T-cell (primary cell): ENCODE results near the gene CACNA2D4. TPM values are rescaled to one million over a fixed set of nuclear protein-coding genes. Genes with fewer than 3 reads are reported as not detected.
A peak's percentile ranks its signal among the peaks of the same experiment; 100 is the strongest.

Source experiments
- ATAC-seq, 4 experiments: fragments of 200-7000 bp in 3 of 4; fragments of 150-1000 bp in 1 of 4; cut with Tn5 transposase; replicated peaks in 1 of 4; 1 replicate in 3 of 4; 2 replicates in 1 of 4; pipeline ENCODE4 v1.10.0; 2021; ENCODE audit warnings: moderate library complexity in 3 of 4, mild to moderate bottlenecking in 2 of 4, moderate number of reproducible peaks in 1 of 4
- CTCF ChIA-PET, 2 donors: fragments of 300-600 bp; sonication (Branson Sonifier 250); formaldehyde crosslinking; loops; one replicate each; lab custom pipeline; 2022; ENCODE audit warnings: antibody characterized with exemption in 2 of 2; lab: Charles Lee
- POLR2A ChIA-PET, 2 donors: fragments of 300-600 bp; sonication (Branson Sonifier 250); formaldehyde crosslinking; loops; one replicate each; lab custom pipeline; 2022; ENCODE audit warnings: antibody characterized with exemption in 2 of 2; lab: Charles Lee
- DNase-seq, 35 experiments: peaks; one replicate each; pipeline versions ENCODE4 v3.0.0 to v3.0.0-alpha.2; 2013 to 2023
- H3K27ac ChIP-seq: one replicate; pipeline ENCODE4 v1.5.1; 2013; ENCODE audit warnings: low read length
- H3K27me3 ChIP-seq, 2 experiments: replicated peaks in 1 of 2; 1 replicate in 1 of 2; 2 replicates in 1 of 2; pipeline versions ENCODE4 v1.6.1 to v1.7.0; 2013; ENCODE audit warnings: low read length in 1 of 2, mixed read lengths in 1 of 2; ENCODE audit not compliant: control insufficient read depth in 2 of 2, insufficient read depth in 2 of 2; ENCODE audit errors: extremely low read depth in 1 of 2
- H3K36me3 ChIP-seq, 2 donors: 1 replicate in 1 of 2; 2 replicates in 1 of 2; pipeline versions ENCODE4 v1.6.1 to v1.7.0; 2013; ENCODE audit warnings: low read length in 1 of 2; ENCODE audit not compliant: control insufficient read depth in 2 of 2, insufficient read depth in 1 of 2; ENCODE audit errors: extremely low read depth in 1 of 2
- H3K4me1 ChIP-seq, 2 experiments: 1 replicate in 1 of 2; 2 replicates in 1 of 2; pipeline versions ENCODE4 v1.6.1 to v1.7.0; 2013; ENCODE audit warnings: low read length in 2 of 2, mixed read lengths in 1 of 2; ENCODE audit not compliant: insufficient read depth in 2 of 2, control insufficient read depth in 1 of 2; ENCODE audit errors: extremely low read depth in 1 of 2
- H3K4me3 ChIP-seq, 2 donors: 1 replicate in 1 of 2; 2 replicates in 1 of 2; pipeline versions ENCODE4 v1.5.1 to v1.7.0; 2013; ENCODE audit warnings: mild to moderate bottlenecking in 2 of 2, low read length in 1 of 2, moderate library complexity in 1 of 2; ENCODE audit not compliant: control insufficient read depth in 1 of 2; ENCODE audit errors: extremely low read depth in 1 of 2
- H3K9me3 ChIP-seq: 2 replicates; pipeline ENCODE4 v1.7.0; 2013
- H3K27ac Mint-ChIP-seq, 2 donors: one replicate each; pipeline ENCODE4 v1.8.0; 2020 to 2021; ENCODE audit warnings: mild to moderate bottlenecking in 2 of 2, mixed read lengths in 2 of 2
- H3K27me3 Mint-ChIP-seq, 2 donors: one replicate each; pipeline ENCODE4 v1.8.0; 2021 to 2022; ENCODE audit warnings: mixed read lengths in 2 of 2
- H3K36me3 Mint-ChIP-seq: one replicate; pipeline ENCODE4 v1.8.0; 2021; ENCODE audit warnings: mixed read lengths
- H3K4me1 Mint-ChIP-seq, 3 donors: one replicate each; pipeline ENCODE4 v1.8.0; 2020 to 2022; ENCODE audit warnings: mixed read lengths in 3 of 3, mild to moderate bottlenecking in 1 of 3
- H3K4me3 Mint-ChIP-seq, 3 donors: one replicate each; pipeline ENCODE4 v1.8.0; 2020 to 2022; ENCODE audit warnings: mild to moderate bottlenecking in 3 of 3, mixed read lengths in 3 of 3, moderate library complexity in 3 of 3
- H3K9me3 Mint-ChIP-seq, 3 donors: one replicate each; pipeline ENCODE4 v1.8.0; 2020 to 2022; ENCODE audit warnings: mixed read lengths in 3 of 3
- WGBS: methylation state at CpG from one replicate; pipeline ENCODE4 v1.1.5; 2013; ENCODE audit warnings: missing lambda C conversion rate; ENCODE audit not compliant: insufficient coverage; 5-methylcytosine and 5-hydroxymethylcytosine counted together
- total RNA-seq, 35 experiments: library from RNA in 6 of 35; stranded (reverse) in 6 of 35; fragments of 120-200 nt in 1 of 35; gene quantifications; one replicate each; pipeline versions ENCODE4 v1.2.1 to v1.2.4 and lab custom pipeline; 2013 to 2026

Gene CACNA2D4
- total RNA-seq, 5 donors from 2014 or later (not counting 1 experiment from before 2014, with no cell fraction given): 10.2 to 14.8 (median 12.1) TPM

- no peak for ATAC-seq
- ChIA-PET POLR2A (interaction anchor here in 1 of 2 donors (1.0 to 1.1 kb wide), 2 partner anchors 137 to 141 kb away, joined by 3 to 4 read pairs; no protein-coding TSS in a partner anchor), CTCF (interaction anchor here (0.5 to 5.6 kb wide), 21 partner anchors 8 to 673 kb away, joined by 3 to 167 read pairs (median 6); partner anchors contain the start of gene ADIPOR2 (in 1 of the 2))
- Mint-ChIP-seq H3K36me3 (peaks cover 7% of the 10 kb centered on the region), H3K9me3 (no peaks in the 10 kb centered on the region), H3K4me3 (no peak overlapping the region), H3K27me3 (no peaks in the 10 kb centered on the region), H3K27ac (peak overlapping the region in 1 of 2 donors; percentile 82), H3K4me1 (peaks cover 17 to 21% (median 18%) of the 10 kb centered on the region in 3 donors)
- Histone ChIP-seq H3K4me3 (no peak overlapping the region), H3K36me3 (peaks cover 8 to 23% of the 10 kb centered on the region in 2 donors), H3K4me1 (peaks cover 3 to 19% of the 10 kb centered on the region in 2 experiments), H3K9me3 (no peaks in the 10 kb centered on the region), H3K27me3 (no peaks in the 10 kb centered on the region), H3K27ac (no peak overlapping the region)
- WGBS: 47% methylated on average over 3 of the region's 7 CpGs
- no peak for DNase-seq
Observed at GRCh38 chr12:1790444-1790843, 128.0 kb downstream of the CACNA2D4 start.

- DNase-seq (no peak), ATAC-seq (no peak)
- peaks cover 17 to 21% (median 18%) of the 10 kb centered on the region in 3 donors for H3K4me1 Mint-ChIP-seq
- Histone ChIP-seq H3K4me1 (peaks cover 3 to 15% of the 10 kb centered on the region in 2 experiments), H3K27me3 (no peaks in the 10 kb centered on the region), H3K36me3 (peaks cover 8 to 33% of the 10 kb centered on the region in 2 donors), H3K27ac (no peak overlapping the region), H3K9me3 (no peaks in the 10 kb centered on the region), H3K4me3 (no peak overlapping the region)
- POLR2A ChIA-PET: no interaction called here
- WGBS: 96% methylated on average over 5 of the region's 6 CpGs
- no peak overlapping the region for H3K27ac Mint-ChIP-seq
- CTCF ChIA-PET: interaction anchor here in 1 of 2 donors (5.6 kb wide), 1 partner anchor 136 kb away, joined by 167 read pairs; no protein-coding TSS in a partner anchor
- peaks cover 22% of the 10 kb centered on the region for H3K36me3 Mint-ChIP-seq
- H3K4me3 Mint-ChIP-seq: no peak overlapping the region
- H3K27me3 Mint-ChIP-seq: no peaks in the 10 kb centered on the region
- H3K9me3 Mint-ChIP-seq: no peaks in the 10 kb centered on the region
Observed at GRCh38 chr12:1787714-1788113, 130.7 kb downstream of the CACNA2D4 start.

DNA sequence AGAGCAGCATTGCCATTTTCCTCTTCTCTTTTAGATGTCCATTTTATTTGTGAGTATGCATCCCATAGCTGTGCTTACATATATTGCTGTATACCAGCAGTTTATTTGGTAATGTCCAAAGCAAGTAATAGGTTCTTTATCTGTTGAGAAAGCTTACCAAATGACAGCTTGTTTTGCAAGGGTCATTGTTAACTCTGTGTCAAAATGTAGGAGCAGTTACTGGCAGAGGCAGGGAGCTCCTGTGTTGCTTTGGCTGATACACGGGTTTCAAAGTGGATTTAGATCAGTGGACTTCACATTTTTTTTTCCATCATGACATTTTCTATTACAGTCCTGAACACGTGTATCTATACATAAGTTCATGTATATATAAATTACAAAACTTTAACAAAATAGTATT lies 136.2 kb downstream of the CACNA2D4 start:
- H3K36me3 ChIP-seq: peaks cover 6 to 52% of the 10 kb centered on the region in 2 donors
- WGBS: no CpG with 5 or more reads among the region's 2 CpGs
- no peaks in the 10 kb centered on the region for H3K4me1 ChIP-seq
- H3K4me3 ChIP-seq: no peak overlapping the region
- DNase-seq: no peak
- Mint-ChIP-seq H3K27ac (no peak overlapping the region), H3K4me3 (no peak overlapping the region), H3K4me1 (peaks cover 0 to 2% (median 0%) of the 10 kb centered on the region in 3 donors), H3K27me3 (no peaks in the 10 kb centered on the region), H3K36me3 (peaks cover 41% of the 10 kb centered on the region), H3K9me3 (no peaks in the 10 kb centered on the region)
- no peak for ATAC-seq
- no peaks in the 10 kb centered on the region for H3K9me3 ChIP-seq
- ChIA-PET CTCF (interaction anchor here (0.6 to 1.0 kb wide), 3 partner anchors 9 to 158 kb away, joined by 3 to 4 read pairs (median 3); no protein-coding TSS in a partner anchor), POLR2A (no interaction called here)
- no peaks in the 10 kb centered on the region for H3K27me3 ChIP-seq
- H3K27ac ChIP-seq: no peak overlapping the region

GRCh38 chr12:1781772-1782171 lies 136.7 kb downstream of the CACNA2D4 start:
- ChIA-PET CTCF (interaction anchor here (1.0 kb wide), 2 partner anchors 9 to 158 kb away, joined by 3 to 4 read pairs; no protein-coding TSS in a partner anchor), POLR2A (no interaction called here)
- no peaks in the 10 kb centered on the region for H3K27me3 Mint-ChIP-seq
- no CpG with 5 or more reads among the region's 2 CpGs for WGBS
- H3K27ac ChIP-seq: no peak overlapping the region
- peaks cover 41% of the 10 kb centered on the region for H3K36me3 Mint-ChIP-seq
- ATAC-seq (no peak), DNase-seq (no peak)
- peaks cover 0 to 2% (median 0%) of the 10 kb centered on the region in 3 donors for H3K4me1 Mint-ChIP-seq
- no peaks in the 10 kb centered on the region for H3K9me3 ChIP-seq
- H3K4me1 ChIP-seq: no peaks in the 10 kb centered on the region
- H3K27me3 ChIP-seq: no peaks in the 10 kb centered on the region
- H3K27ac Mint-ChIP-seq: no peak overlapping the region
- no peaks in the 10 kb centered on the region for H3K9me3 Mint-ChIP-seq
- H3K36me3 ChIP-seq: peaks cover 5 to 47% of the 10 kb centered on the region in 2 donors
- H3K4me3 ChIP-seq: no peak overlapping the region
- H3K4me3 Mint-ChIP-seq: no peak overlapping the region

DNA sequence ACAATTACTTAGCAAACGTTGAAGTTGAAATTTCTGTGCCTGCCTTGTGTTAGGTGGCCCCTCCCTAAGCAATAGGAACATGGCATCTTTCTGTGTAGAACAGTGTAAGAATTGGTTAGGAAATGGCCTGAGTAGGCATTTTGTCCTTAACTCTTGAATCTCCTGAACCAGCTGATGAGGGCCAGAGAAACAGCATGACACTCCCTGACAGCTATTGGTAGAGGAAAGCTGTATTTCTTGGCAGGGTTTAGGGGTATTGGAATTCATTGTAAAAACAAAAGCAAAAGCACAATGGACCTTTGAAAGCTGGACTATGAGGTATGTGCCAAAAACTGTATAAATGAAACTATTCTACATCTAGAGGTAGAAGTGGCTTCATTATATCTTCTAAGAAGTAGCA lies 138.7 kb downstream of the CACNA2D4 start:
- Histone ChIP-seq H3K9me3 (no peaks in the 10 kb centered on the region), H3K36me3 (peaks cover 0 to 37% of the 10 kb centered on the region in 2 donors), H3K4me1 (no peaks in the 10 kb centered on the region), H3K4me3 (no peak overlapping the region), H3K27ac (no peak overlapping the region), H3K27me3 (no peaks in the 10 kb centered on the region)
- Mint-ChIP-seq H3K9me3 (no peaks in the 10 kb centered on the region), H3K4me3 (no peak overlapping the region), H3K27me3 (no peaks in the 10 kb centered on the region), H3K27ac (no peak overlapping the region), H3K36me3 (peaks cover 39% of the 10 kb centered on the region), H3K4me1 (peaks cover 0 to 13% (median 7%) of the 10 kb centered on the region in 3 donors)
- WGBS: no CpG with 5 or more reads among the region's 1 CpG
- ChIA-PET CTCF (no interaction called here), POLR2A (no interaction called here)
- DNase-seq: no peak
- no peak for ATAC-seq

GRCh38 chr12:1778911-1779310 lies 139.5 kb downstream of the CACNA2D4 start:
- ATAC-seq (no peak), DNase-seq (no peak)
- H3K27ac ChIP-seq: no peak overlapping the region
- CTCF ChIA-PET: interaction anchor here in 1 of 2 donors (0.6 kb wide), 1 partner anchor 144 kb away, joined by 3 read pairs; no protein-coding TSS in a partner anchor
- POLR2A ChIA-PET: no interaction called here
- H3K36me3 Mint-ChIP-seq: peaks cover 37% of the 10 kb centered on the region
- WGBS: no CpG with 5 or more reads among the region's 4 CpGs
- H3K4me1 Mint-ChIP-seq: peaks cover 0 to 13% (median 7%) of the 10 kb centered on the region in 3 donors
- no peaks in the 10 kb centered on the region for H3K9me3 Mint-ChIP-seq
- H3K4me3 ChIP-seq: no peak overlapping the region
- H3K27ac Mint-ChIP-seq: no peak overlapping the region
- no peaks in the 10 kb centered on the region for H3K27me3 Mint-ChIP-seq
- no peaks in the 10 kb centered on the region for H3K9me3 ChIP-seq
- H3K4me1 ChIP-seq: no peaks in the 10 kb centered on the region
- H3K36me3 ChIP-seq: peaks cover 0 to 35% of the 10 kb centered on the region in 2 donors
- no peaks in the 10 kb centered on the region for H3K27me3 ChIP-seq
- H3K4me3 Mint-ChIP-seq: no peak overlapping the region
